NCI-H524 (cell line): ENCODE data around the gene ELF5.
A peak's percentile ranks its signal among the peaks of the same experiment; 100 is the strongest.

Experiments
- DNase-seq, 2 experiments: peaks; one replicate each; lab custom pipeline; 2025; lab: John Stamatoyannopoulos, UW

The ELF5 gene

DNA sequence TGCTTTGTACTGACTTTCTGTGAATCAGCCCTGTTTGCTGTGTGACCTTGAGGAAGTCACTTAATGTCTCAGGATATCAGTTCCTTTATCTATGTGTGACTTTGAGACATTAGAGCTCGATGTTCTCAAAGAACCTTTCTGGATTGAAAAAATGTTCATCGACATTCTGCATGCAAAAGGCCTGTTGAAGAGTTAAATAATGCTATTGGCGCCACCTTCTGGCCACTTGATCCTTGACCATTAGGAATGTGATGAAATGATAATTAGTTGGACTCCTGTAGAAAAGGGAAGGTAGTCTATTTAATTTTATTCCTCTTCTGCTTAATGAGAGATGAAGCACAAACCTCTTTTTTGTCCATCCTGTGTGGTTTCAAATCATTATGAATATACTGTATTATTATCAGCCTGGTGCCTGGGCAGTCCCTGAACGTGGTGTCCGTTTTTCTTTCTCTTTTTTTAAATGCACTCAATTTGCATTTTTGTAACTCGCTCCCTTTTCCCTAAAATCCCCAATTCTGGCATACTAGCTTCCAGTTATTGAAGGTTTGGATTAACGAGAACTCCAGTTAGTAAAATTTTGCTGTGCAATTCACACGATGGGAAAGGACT, 20.7 kb downstream of the ELF5 start:
- peak; percentile 38 to 65 for DNase-seq

DNA sequence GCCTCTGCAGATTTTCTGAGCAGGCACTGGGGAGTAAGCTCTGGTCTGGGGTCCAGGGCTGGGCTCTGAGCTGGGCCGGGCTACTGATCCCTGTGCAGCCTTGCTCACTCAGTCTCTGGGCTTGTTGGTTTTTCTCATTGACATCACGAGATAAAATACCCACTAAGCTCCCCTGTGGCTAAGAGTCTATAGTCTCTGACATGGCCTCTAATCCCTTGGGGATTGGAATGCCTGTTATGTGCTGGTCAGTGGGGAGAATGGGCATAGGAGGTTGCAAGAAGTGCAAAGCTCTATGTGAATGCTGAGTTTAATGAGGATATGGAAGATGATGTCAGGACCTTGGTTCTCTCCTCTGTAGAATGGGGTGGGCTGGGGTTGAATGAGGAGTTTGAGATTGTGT, 23.3 kb downstream of the ELF5 start:
- DNase-seq: no peak

- DNase-seq: no peak
Observed at GRCh38 chr11:34488855-34489557, 24.6 kb downstream of the ELF5 start.

- no peak for DNase-seq
Observed at GRCh38 chr11:34487430-34487829, 26.2 kb downstream of the ELF5 start.

- DNase-seq: no peak
Observed at GRCh38 chr11:34483106-34483874, 30.3 kb downstream of the ELF5 start.

- DNase-seq: no peak
Observed at GRCh38 chr11:34481307-34481706, 32.3 kb downstream of the ELF5 start.

DNA sequence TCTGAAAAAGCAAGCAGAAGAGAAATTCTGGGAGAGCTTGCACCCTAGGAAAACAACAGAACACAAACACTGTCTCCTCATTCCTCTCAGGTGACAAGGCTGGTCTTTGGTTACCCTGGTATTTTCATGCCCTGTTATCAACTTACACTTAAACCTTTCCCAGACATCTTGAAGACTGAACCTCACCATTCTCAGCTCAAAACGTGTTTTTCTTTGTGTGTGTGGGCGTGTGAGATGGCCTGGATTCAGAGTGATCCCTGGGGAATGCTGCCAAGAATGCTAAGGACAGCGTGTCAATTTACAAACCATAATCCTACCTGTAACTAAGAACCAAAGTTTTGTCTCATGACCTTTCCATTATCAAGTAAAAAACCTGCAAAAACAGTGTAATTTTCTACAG, 33.3 kb downstream of the ELF5 start:
- peak in 1 of 2 experiments; percentile 6 for DNase-seq

- DNase-seq: no peak
Observed at GRCh38 chr11:34478845-34479663, 34.5 kb downstream of the ELF5 start.

DNA sequence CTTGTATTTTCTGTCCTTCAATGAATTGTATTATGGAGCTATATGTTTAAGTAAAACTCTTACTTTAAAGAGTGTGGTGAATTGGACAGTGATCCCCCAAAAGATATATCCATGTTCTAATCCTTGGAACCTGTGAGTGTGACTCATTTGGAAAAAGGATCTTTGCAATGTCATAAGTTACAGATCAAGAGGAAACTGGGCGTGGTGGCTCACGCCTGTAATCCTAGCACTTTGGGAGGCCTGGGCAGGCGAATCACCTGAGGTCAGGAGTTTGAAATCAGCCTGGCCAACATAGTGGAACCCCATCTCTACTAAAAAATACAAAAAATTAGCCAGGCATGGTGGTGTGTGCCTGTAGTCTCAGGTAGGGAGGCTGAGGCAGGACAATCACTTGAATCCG, 36.7 kb downstream of the ELF5 start:
- no peak for DNase-seq

DNA sequence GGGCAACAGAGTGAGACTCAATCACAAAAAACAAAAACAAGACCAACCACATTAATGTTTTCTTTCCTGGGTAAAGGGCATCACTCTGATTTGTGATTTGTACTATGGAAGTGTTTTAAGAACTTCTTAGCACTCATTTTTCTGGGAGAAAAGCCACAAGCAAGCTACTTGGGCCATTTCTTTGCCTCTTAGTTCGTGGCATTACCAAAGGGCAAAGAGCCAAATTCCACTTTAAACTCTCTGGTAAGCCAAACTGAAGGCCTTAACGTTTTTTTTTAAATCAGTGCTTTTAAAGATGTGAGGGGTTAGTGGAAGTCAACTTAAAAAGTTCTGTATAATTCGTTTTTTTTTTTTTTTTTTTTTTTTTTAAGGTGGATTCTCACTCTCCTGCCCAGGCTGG, 37.9 kb downstream of the ELF5 start:
- DNase-seq: no peak

DNA sequence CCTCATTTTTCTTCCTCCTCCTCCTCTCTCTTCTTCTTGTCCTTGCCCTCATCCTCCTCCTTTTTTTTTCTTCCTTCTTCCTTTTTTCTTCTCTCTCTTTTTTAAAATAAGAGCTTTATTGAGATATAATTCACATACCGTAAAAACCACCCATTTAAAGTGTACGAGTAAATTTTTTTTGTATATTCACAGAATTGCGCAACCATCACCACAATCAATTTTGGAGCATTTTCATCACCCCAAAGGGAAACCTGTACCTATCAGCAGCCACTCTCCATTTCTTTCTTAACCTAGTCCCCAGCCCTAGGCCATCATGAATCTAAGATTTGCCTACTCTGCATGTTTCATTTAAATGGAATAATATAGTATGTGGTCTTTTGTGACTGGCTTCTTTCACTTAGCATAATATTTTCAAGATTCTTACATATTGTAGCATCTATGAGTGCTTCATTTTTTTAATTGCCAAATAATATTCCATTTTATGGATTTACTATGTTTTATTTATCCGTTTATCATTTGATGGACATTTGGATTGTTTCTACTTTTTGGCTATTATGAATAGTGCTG, 39.9 kb downstream of the ELF5 start:
- no peak for DNase-seq

DNA sequence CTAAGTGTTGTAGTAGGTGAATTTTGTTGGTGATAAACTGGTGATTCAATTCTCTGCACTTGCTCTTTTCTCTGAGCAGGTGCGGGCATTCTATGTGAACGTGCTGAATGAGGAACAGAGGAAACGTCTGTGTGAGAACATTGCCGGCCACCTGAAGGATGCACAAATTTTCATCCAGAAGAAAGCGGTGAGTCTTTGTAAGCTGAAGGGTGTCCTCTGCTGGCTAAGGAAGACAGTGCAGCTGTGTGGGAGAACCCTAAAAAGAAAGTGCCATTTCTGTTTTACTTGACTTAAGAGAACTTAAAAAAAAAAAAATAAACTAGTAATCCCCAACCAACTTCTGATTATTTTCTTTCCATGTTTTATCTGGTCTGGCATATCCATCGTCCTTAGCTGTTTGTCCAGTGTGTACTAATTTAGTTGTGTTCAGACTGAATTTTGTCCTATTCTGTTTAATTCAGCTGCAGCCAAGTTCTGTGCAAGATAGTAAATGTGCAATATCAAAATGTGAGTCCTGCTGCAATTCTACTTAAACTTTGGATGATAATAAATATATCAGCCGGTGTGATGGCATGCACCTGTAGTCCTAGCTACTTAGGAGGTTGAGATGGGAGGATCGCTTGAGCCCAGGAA, 45.3 kb downstream of the ELF5 start:
- peak; percentile 7 to 18 for DNase-seq

DNA sequence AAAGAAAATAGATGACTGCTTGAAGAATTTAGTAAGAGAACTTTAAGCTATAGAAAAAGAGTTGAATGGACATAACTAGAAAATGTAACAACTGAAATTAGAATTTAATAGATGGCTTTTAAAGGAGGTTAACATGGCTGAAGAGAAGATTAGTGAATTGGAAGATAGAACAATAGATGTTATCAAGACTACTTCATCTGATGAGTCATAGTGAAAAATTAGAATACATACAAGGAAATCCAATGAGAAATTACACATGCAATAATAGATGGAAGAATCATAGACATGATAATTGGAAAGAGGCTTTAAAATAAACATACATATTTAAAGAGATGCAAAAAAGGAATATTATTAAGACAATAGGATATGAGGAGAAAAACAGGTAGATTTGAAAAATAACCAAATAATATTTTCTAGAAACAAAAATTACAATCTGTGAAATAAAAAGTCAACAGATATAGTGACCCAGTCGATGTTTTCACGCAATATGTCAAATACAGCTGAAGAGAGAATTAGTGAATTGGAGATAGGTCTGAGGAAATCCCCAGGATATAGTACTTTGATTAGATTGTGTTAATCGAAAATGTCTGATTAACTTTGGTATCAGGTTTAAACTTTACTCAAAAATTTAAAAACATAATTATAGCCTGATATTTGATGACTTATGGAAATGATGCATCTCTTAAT, 46.6 kb downstream of the ELF5 start:
- DNase-seq: no peak

DNA sequence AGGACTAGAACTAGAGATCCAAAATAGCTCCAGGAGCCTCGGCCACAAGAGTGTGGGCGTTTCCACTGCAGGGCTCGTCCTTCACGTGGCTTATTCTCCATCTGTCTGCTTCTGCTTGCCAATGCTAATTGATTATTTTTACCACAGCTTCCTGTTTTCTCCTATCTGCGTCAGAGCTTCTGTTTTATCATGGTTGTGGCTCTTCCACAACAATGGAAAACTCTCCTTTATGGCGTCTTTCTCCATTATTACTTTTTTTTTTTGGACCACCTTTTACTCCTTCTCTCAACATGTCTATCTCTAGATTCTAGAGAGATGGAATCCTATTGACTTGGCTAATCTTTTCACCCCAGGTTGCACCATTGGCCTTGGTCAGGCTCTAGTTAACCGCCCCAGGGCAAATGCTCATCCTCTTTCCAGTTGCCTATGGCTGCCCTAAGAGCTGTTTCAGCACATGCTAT, 49.0 kb downstream of the ELF5 start:
- no peak for DNase-seq

DNA sequence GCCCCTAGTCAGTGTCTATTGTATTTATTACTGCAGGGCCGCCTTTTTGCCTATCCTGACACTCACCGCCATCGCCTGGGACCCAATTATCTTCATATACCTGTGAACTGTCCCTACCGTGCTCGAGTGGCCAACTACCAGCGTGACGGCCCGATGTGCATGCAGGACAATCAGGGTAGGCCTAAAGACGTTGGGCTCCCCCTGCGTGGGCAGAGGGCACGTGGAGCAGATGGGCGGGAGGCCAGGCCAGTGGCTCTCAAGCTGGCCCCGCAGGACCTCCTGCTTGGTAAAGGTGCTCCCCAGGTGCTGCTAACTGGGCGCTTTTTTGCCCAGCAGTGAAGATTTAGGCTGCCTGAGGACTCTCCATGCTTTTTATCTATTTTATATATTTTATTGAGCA, 52.4 kb downstream of the ELF5 start:
- DNase-seq: no peak

DNA sequence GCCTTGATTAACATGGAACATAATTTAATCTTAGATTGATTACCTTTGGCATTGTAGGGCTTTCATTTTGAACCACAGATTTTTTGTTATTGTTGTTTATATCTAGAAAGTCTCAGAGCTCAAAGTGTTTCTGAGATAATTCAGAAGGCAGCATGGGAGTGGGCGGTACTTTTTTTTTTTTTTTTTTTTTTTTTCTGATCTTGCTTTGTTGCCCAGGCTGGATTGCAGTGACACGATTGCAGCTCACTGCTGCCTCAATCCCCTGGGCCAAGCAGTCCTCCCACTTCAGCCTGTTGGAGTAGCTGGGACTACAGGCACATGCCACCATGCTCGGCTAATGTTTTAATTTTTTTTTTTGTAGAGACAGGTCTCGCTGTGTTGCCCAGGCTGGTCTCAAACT, 53.3 kb downstream of the ELF5 start:
- no peak for DNase-seq

- no peak for DNase-seq
Observed at GRCh38 chr11:34459507-34460162, 54.0 kb downstream of the ELF5 start.

GRCh38 chr11:34458525-34458924, 55.1 kb downstream of the ELF5 start:
- no peak for DNase-seq

DNA sequence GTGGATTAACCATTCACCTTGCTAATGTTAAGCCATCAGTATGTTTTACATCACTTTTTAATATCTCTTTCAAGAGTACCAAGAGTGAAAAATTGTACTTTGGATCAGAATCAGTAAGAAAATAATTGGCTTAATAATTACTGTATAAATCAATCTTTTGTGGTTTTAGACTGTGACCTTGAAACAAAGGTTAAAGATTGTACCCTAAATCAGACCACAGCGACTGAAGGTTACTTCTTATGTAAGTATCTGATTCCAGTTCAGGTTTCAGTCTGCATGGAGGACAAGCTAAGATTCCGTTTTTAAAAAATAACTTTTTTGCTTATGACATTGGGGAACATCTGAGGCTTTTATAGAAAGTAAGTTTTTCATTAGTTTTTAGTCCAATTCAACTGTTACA, 56.0 kb downstream of the ELF5 start:
- no peak for DNase-seq

- no peak for DNase-seq
Observed at GRCh38 chr11:34454308-34455032, 59.1 kb downstream of the ELF5 start.
